ENCODE results near the gene CEP104. TPM values are rescaled to one million over a fixed set of nuclear protein-coding genes. Genes with fewer than 3 reads are reported as not detected.

CEP104 gene
- total and polyA plus RNA-seq, 9 of the 15 experiments (the other 6 are each of a cell fraction or from before 2014, with no cell fraction given), result 11.2 to 63.4 (median 42.6) TPM

GRCh38 chr1:3773572-3774275 lies 83.3 kb downstream of the CEP104 start (continued):
- TF ChIP-seq BHLHE40 (IDR thresholded peaks at IDR 0.05; ENCODE audit: low read length) (no peak), GTF2B (IDR thresholded peaks at IDR 0.05; ENCODE audit: extremely low read depth, insufficient read length) (no peak), NCOR1 (IDR thresholded peaks at IDR 0.05) (no peak), MYBL2 (IDR thresholded peaks at IDR 0.05; ENCODE audit: low read depth) (no peak), MYBL2 (CRISPR knock-in tag; IDR thresholded peaks at IDR 0.05; ENCODE audit: borderline replicate concordance) (no peak), ZNF318 (IDR thresholded peaks at IDR 0.05; ENCODE audit: borderline replicate concordance in 1 of 2, low read depth in 1 of 2) (no peak), BDP1 (IDR thresholded peaks at IDR 0.05; ENCODE audit: insufficient read depth, insufficient read length) (no peak), ZEB2 (IDR thresholded peaks at IDR 0.05) (no peak), SP1 (CRISPR knock-in tag; IDR thresholded peaks at IDR 0.05) (no peak), NR4A1 (CRISPR knock-in tag; IDR thresholded peaks at IDR 0.05) (no peak), NR4A1 (tag; IDR thresholded peaks at IDR 0.05) (peak; percentile 45; the same call in 1 of the 2 replicates), E2F3 (CRISPR knock-in tag; IDR thresholded peaks at IDR 0.05) (no peak), FOXM1 (IDR thresholded peaks at IDR 0.05; ENCODE audit: low read depth) (no peak), FOXM1 (CRISPR knock-in tag; IDR thresholded peaks at IDR 0.05; ENCODE audit: low read depth) (no peak), RHOXF2B (CRISPR knock-in tag; conservative IDR thresholded peaks at IDR 0.05) (no peak), KDM4B (IDR thresholded peaks at IDR 0.05; ENCODE audit: borderline replicate concordance in 2 of 2, low read depth in 1 of 2) (no peak), NFIX (CRISPR knock-in tag; IDR thresholded peaks at IDR 0.05; ENCODE audit: low read depth) (no peak), ELK1 (CRISPR knock-in tag; IDR thresholded peaks at IDR 0.05) (no peak), SMARCA5 (IDR thresholded peaks at IDR 0.05) (no peak)
